GM19452 (cell line): ENCODE data around the gene DMPK.

Source experiments
- ATAC-seq: cut with Tn5 transposase; IDR thresholded peaks from one replicate; pipeline ENCODE4 v1.9.1; 2021; ENCODE audit not compliant: unreplicated experiment

The DMPK gene

GRCh38 chr19:45786533-45786894, 4.2 kb upstream of the DMPK start:
- no peak for ATAC-seq

GRCh38 chr19:45785781-45786532, 3.7 kb upstream of the DMPK start:
- ATAC-seq = no peak

GRCh38 chr19:45785097-45785496, 2.8 kb upstream of the DMPK start:
- no peak for ATAC-seq

- no peak for ATAC-seq
These were observed 1.8 kb upstream of the DMPK start for GRCh38 chr19:45784096-45784495.

GRCh38 chr19:45782820-45783785, 813 bp upstream of the DMPK start:
- no peak for ATAC-seq

GRCh38 chr19:45781214-45782161, 802 bp downstream of the DMPK start:
- ATAC-seq = no peak

GRCh38 chr19:45780448-45781213, 1.7 kb downstream of the DMPK start:
- ATAC-seq = no peak

GRCh38 chr19:45780146-45780447, 2.2 kb downstream of the DMPK start:
- no peak for ATAC-seq

- ATAC-seq = peak; percentile 85
These were observed 2.8 kb downstream of the DMPK start for GRCh38 chr19:45779231-45780145.

- ATAC-seq = no peak
These were observed 4.2 kb downstream of the DMPK start for GRCh38 chr19:45778010-45778661.

- ATAC-seq = no peak
These were observed 4.8 kb downstream of the DMPK start for GRCh38 chr19:45777395-45777961.

- ATAC-seq = no peak
These were observed 7.5 kb downstream of the DMPK start for GRCh38 chr19:45774765-45775164.

- no peak for ATAC-seq
These were observed 8.9 kb downstream of the DMPK start for GRCh38 chr19:45773384-45773783.

GRCh38 chr19:45772912-45773311, 9.4 kb downstream of the DMPK start:
- no peak for ATAC-seq

- ATAC-seq = no peak
These were observed 10.0 kb downstream of the DMPK start for GRCh38 chr19:45772130-45772840.

GRCh38 chr19:45771311-45771933, 10.9 kb downstream of the DMPK start:
- ATAC-seq = no peak
